HEK293 (cell line): ENCODE results near the gene PC.
A peak's percentile ranks its signal among the peaks of the same experiment; 100 is the strongest.

Experiments used
- CTCF ChIA-PET: fragments of 350-600 bp; formaldehyde crosslinking; extraction: SDS; loops from one replicate; lab custom pipeline; 2021; ENCODE audit warnings: antibody characterized with exemption; lab: Yijun Ruan, JAX
- POLR2A ChIA-PET: fragments of 300-600 bp; formaldehyde crosslinking; extraction: SDS; loops from one replicate; lab custom pipeline; 2020; ENCODE audit warnings: antibody characterized with exemption, inconsistent platforms; lab: Yijun Ruan, JAX
- H3K27ac ChIP-seq: fragments of 200-500 bp; sonication (Bioruptor generic); 2 replicates; pipeline ENCODE4 v1.5.1; 2014; ENCODE audit warnings: low read depth, low read length, control low read depth, inconsistent platforms; ENCODE audit errors: extremely low read depth
- H3K36me3 ChIP-seq, 2 experiments: fragments of 200-500 bp in 1 of 2; sonication (Bioruptor generic) in 1 of 2; 1 replicate in 1 of 2; 2 replicates in 1 of 2; pipeline ENCODE4 v1.5.1; 2014 to 2017; ENCODE audit warnings: inconsistent platforms in 2 of 2, low read length in 2 of 2; ENCODE audit not compliant: control insufficient read depth in 2 of 2, insufficient read depth in 1 of 2
- H3K4me1 ChIP-seq: fragments of 200-500 bp; sonication (Bioruptor generic); 2 replicates; pipeline ENCODE4 v1.5.1; 2014; ENCODE audit warnings: mild to moderate bottlenecking, low read length, inconsistent platforms; ENCODE audit not compliant: control insufficient read depth, insufficient read depth
- H3K4me3 ChIP-seq: 2 replicates; pipeline ENCODE4 v1.5.1; 2011; ENCODE audit warnings: low read depth, mild to moderate bottlenecking, control low read depth, low read length, moderate library complexity
- H3K9me3 ChIP-seq: fragments of 200-500 bp; sonication (Bioruptor generic); 2 replicates; pipeline ENCODE4 v1.5.1; 2014; ENCODE audit warnings: low read depth, low read length, inconsistent platforms; ENCODE audit not compliant: control insufficient read depth, insufficient read depth
- GLIS1 ChIP-seq: fragments of 450-650 bp; formaldehyde crosslinking; IDR thresholded peaks from 2 replicates; pipeline ENCODE4 v1.5.1; 2016; ENCODE audit warnings: missing biosample characterization, missing genetic modification characterization
- MEIS1 ChIP-seq: sonication (generic); formaldehyde crosslinking; IDR thresholded peaks from 2 replicates; pipeline ENCODE4 v1.8.1; 2022; ENCODE audit warnings: missing genetic modification reagents, mild to moderate bottlenecking, borderline replicate concordance
- MZF1 ChIP-seq: fragments of 450-650 bp; formaldehyde crosslinking; IDR thresholded peaks from 2 replicates; pipeline ENCODE4 v1.5.1; 2017; ENCODE audit warnings: missing biosample characterization, missing genetic modification characterization, borderline replicate concordance
- PRDM4 ChIP-seq: fragments of 450-650 bp; formaldehyde crosslinking; IDR thresholded peaks from 2 replicates; pipeline ENCODE4 v1.5.1; 2017; ENCODE audit warnings: missing biosample characterization, missing genetic modification characterization
- PRDM6 ChIP-seq: fragments of 450-650 bp; formaldehyde crosslinking; IDR thresholded peaks from 2 replicates; pipeline ENCODE4 v1.5.1; 2017; ENCODE audit warnings: missing biosample characterization, missing genetic modification characterization
- RBAK ChIP-seq: fragments of 450-650 bp; formaldehyde crosslinking; IDR thresholded peaks from 2 replicates; pipeline ENCODE4 v1.5.1; 2016; ENCODE audit warnings: missing biosample characterization, missing genetic modification characterization
- SALL2 ChIP-seq: fragments of 450-650 bp; formaldehyde crosslinking; IDR thresholded peaks from 2 replicates; pipeline ENCODE4 v1.5.0; 2017; ENCODE audit warnings: missing biosample characterization, mild to moderate bottlenecking, missing genetic modification characterization, borderline replicate concordance
- SCRT2 ChIP-seq: fragments of 450-650 bp; formaldehyde crosslinking; IDR thresholded peaks from 2 replicates; pipeline ENCODE4 v1.5.1; 2016; ENCODE audit warnings: missing biosample characterization, missing genetic modification characterization
- TRIM28 ChIP-seq: IDR thresholded peaks from 2 replicates; pipeline ENCODE4 v1.6.1; 2011; ENCODE audit warnings: low read length, control low read depth, borderline replicate concordance
- YY2 ChIP-seq: fragments of 450-650 bp; formaldehyde crosslinking; IDR thresholded peaks from 2 replicates; pipeline ENCODE4 v1.5.1; 2016; ENCODE audit warnings: missing biosample characterization, missing genetic modification characterization
- ZFP37 ChIP-seq: fragments of 450-650 bp; formaldehyde crosslinking; IDR thresholded peaks from 2 replicates; pipeline ENCODE4 v1.5.1; 2016; ENCODE audit warnings: missing biosample characterization, missing genetic modification characterization
- ZFP69B ChIP-seq: fragments of 450-650 bp; formaldehyde crosslinking; IDR thresholded peaks from 2 replicates; pipeline ENCODE4 v1.5.1; 2016; ENCODE audit warnings: missing biosample characterization, missing genetic modification characterization
- ZNF138 ChIP-seq: fragments of 450-650 bp; formaldehyde crosslinking; IDR thresholded peaks from 2 replicates; pipeline ENCODE4 v1.5.1; 2016; ENCODE audit warnings: missing biosample characterization, missing genetic modification characterization, borderline replicate concordance
- ZNF302 ChIP-seq: fragments of 450-650 bp; formaldehyde crosslinking; IDR thresholded peaks from 2 replicates; pipeline ENCODE4 v1.5.1; 2016; ENCODE audit warnings: missing biosample characterization, missing genetic modification characterization, low read depth
- ZNF324 ChIP-seq: fragments of 450-650 bp; formaldehyde crosslinking; IDR thresholded peaks from 2 replicates; pipeline ENCODE4 v1.5.1; 2016; ENCODE audit warnings: missing biosample characterization, missing genetic modification characterization
- ZNF391 ChIP-seq: fragments of 450-650 bp; formaldehyde crosslinking; IDR thresholded peaks from 2 replicates; pipeline ENCODE4 v1.5.1; 2016; ENCODE audit warnings: low read depth, missing biosample characterization, missing genetic modification characterization, borderline replicate concordance
- ZNF426 ChIP-seq: fragments of 450-650 bp; formaldehyde crosslinking; IDR thresholded peaks from 2 replicates; pipeline ENCODE4 v1.5.1; 2017; ENCODE audit warnings: missing biosample characterization, missing genetic modification characterization, mild to moderate bottlenecking, inconsistent platforms, moderate library complexity
- ZNF510 ChIP-seq: fragments of 450-650 bp; formaldehyde crosslinking; IDR thresholded peaks from 2 replicates; pipeline ENCODE4 v1.5.1; 2018; ENCODE audit warnings: mild to moderate bottlenecking, missing genetic modification characterization, missing biosample characterization; ENCODE audit not compliant: insufficient replicate concordance
- ZNF514 ChIP-seq: fragments of 450-650 bp; formaldehyde crosslinking; IDR thresholded peaks from 2 replicates; pipeline ENCODE4 v1.5.1; 2016; ENCODE audit warnings: missing biosample characterization, missing genetic modification characterization
- ZNF530 ChIP-seq: fragments of 450-650 bp; formaldehyde crosslinking; IDR thresholded peaks from 2 replicates; pipeline ENCODE4 v1.5.1; 2016; ENCODE audit warnings: low read depth, missing biosample characterization, missing genetic modification characterization
- ZNF596 ChIP-seq: fragments of 450-650 bp; IDR thresholded peaks from 2 replicates; pipeline ENCODE4 v1.5.0; 2018; ENCODE audit warnings: missing biosample characterization, mild to moderate bottlenecking, missing genetic modification characterization, moderate library complexity
- ZNF621 ChIP-seq: fragments of 450-650 bp; formaldehyde crosslinking; IDR thresholded peaks from 2 replicates; pipeline ENCODE4 v1.5.1; 2017; ENCODE audit warnings: missing biosample characterization, missing genetic modification characterization
- ZNF701 ChIP-seq: fragments of 450-650 bp; formaldehyde crosslinking; IDR thresholded peaks from 2 replicates; pipeline ENCODE4 v1.5.1; 2016; ENCODE audit warnings: missing biosample characterization, missing genetic modification characterization
- ZNF76 ChIP-seq: fragments of 450-650 bp; formaldehyde crosslinking; IDR thresholded peaks from 2 replicates; pipeline ENCODE4; 2016; ENCODE audit warnings: low read depth, missing biosample characterization, missing genetic modification characterization, borderline replicate concordance

Gene PC

GRCh38 chr11:66880496-66881450, 77.4 kb downstream of the PC start (continued):
- 0 out of 2 replicates have a peak, but pooled peaks have one; percentile 25 for TF ChIP-seq ZNF76 (tag by site-specific recombination)
- no peak for TF ChIP-seq ZNF596 (tag by site-specific recombination)
- TF ChIP-seq MZF1 (tag by site-specific recombination) = no peak
- TF ChIP-seq ZNF391 (tag by site-specific recombination) = no peak
- peak; percentile 39; the same call in 1 of the 2 replicates for TF ChIP-seq GLIS1 (tag by site-specific recombination)
- no peak for TF ChIP-seq PRDM6 (tag by site-specific recombination)
- TF ChIP-seq ZNF138 (tag by site-specific recombination) = no peak

GRCh38 chr11:66879999-66880398, 78.2 kb downstream of the PC start:
- Histone ChIP-seq H3K9me3 (no peaks in the 10 kb centered on the region), H3K4me3 (no peak overlapping the region), H3K36me3 (no peaks in the 10 kb centered on the region), H3K27ac (no peak overlapping the region), H3K4me1 (no peaks in the 10 kb centered on the region)
- ChIA-PET CTCF (interaction anchor here (0.9 to 4.1 kb wide), 4 partner anchors 38 to 351 kb away, joined by 3 to 21 read pairs (median 4); partner anchors contain the start of gene C11orf86), POLR2A (no interaction called here)
- TF ChIP-seq RBAK (tag by site-specific recombination) = no peak
- no peak for TF ChIP-seq ZNF426 (tag by site-specific recombination)
- TF ChIP-seq ZNF302 = no peak
- TF ChIP-seq SALL2 (tag by site-specific recombination) = no peak
- TF ChIP-seq PRDM4 (tag by site-specific recombination) = no peak
- TF ChIP-seq ZFP37 (tag by site-specific recombination) = no peak
- TF ChIP-seq ZNF701 = no peak
- no peak for TF ChIP-seq SCRT2
- no peak for TF ChIP-seq ZNF621 (tag by site-specific recombination)
- no peak for TF ChIP-seq ZNF514 (tag by site-specific recombination)
- no peak for TF ChIP-seq ZNF324
- no peak for TF ChIP-seq ZFP69B (tag by site-specific recombination)
- no peak for TF ChIP-seq ZNF530 (tag by site-specific recombination)
- TF ChIP-seq TRIM28 = no peak
- TF ChIP-seq YY2 (tag by site-specific recombination) = no peak
- no peak for TF ChIP-seq ZNF510 (tag by site-specific recombination)
- no peak for TF ChIP-seq MEIS1 (CRISPR knock-in tag)
- TF ChIP-seq, all 188 proteins: peak for 0
